ES-I3 (cell line): ENCODE measurements around the gene ALS2.
"Not testable (repeated sequence)": the region's sequence is repeated elsewhere in the genome, so short reads cannot be mapped to it uniquely, and the experiment has no call there.

Experiments
- H3K36me3 ChIP-seq: 2 replicates; pipeline ENCODE4 v1.6.1; 2013; ENCODE audit warnings: mild to moderate bottlenecking, low read length, control low read depth, moderate library complexity; ENCODE audit not compliant: insufficient read depth
- H3K4me1 ChIP-seq: 2 replicates; pipeline ENCODE4 v1.6.1; 2013; ENCODE audit warnings: mild to moderate bottlenecking, control low read depth, low read length; ENCODE audit not compliant: insufficient read depth
- H3K9ac ChIP-seq: 2 replicates; pipeline ENCODE4 v1.6.1; 2013; ENCODE audit warnings: low read depth, mild to moderate bottlenecking, low read length, moderate library complexity
- H3K9me3 ChIP-seq: 2 replicates; pipeline ENCODE4 v1.6.1; 2013; ENCODE audit warnings: mild to moderate bottlenecking, low read length, moderate library complexity; ENCODE audit not compliant: control insufficient read depth, insufficient read depth

The ALS2 gene

DNA sequence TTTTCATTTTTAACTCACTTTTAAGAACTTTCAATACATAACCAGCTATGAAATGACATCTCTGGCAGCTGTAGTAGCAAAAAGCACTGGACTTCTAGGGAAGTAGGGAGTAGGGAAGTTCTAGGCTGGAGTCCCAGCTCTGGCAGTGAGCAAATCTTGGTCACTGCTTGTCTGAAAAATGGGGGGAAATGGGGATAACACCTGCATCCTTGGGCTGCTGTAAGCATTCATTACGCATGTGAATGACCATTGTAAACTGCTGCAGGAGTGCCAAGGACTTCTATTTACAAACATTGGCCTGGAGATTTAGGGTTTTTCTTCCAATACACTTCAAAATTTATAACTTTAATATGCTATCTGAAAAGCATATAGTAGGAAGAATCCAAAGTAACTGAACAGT, 81.3 kb downstream of the ALS2 start:
- Histone ChIP-seq H3K9me3 (no peaks in the 10 kb centered on the region), H3K36me3 (peaks cover 5% of the 10 kb centered on the region; the same call in 1 of the 2 replicates), H3K4me1 (peaks cover 21% of the 10 kb centered on the region), H3K9ac (no peak overlapping the region)

- Histone ChIP-seq H3K9me3 (no peaks in the 10 kb centered on the region), H3K36me3 (no peaks in the 10 kb centered on the region), H3K9ac (no peak within 1 kb of the TSS), H3K4me1 (peaks cover 21% of the 10 kb centered on the region)
These were observed 82.0 kb downstream of the ALS2 start, which contains the start of gene MPP4 for GRCh38 chr2:201698588-201699226. Gene MPP4 (minus strand): TSS chr2:201698644. CDS start chr2:201693954, 4,690 bp downstream.

DNA sequence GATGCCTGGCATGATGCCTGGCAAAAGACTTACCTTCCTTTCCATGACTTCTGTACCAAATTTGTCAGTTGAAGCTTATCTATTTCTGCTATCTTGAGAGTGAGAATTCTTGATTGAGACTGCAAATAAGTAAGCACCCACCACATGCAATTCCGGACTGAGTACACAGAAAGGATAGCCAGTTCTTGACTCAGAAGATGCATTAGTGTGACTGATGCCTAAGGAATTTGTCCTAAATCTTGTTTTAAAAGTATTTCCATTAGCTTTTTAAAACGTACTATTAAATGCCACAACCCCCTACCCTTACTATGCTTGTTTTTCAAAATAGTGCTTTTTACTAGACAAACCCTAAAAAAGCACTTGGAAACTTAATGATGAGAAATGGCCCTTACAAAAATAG, 82.8 kb downstream of the ALS2 start:
- H3K4me1 ChIP-seq = peaks cover 21% of the 10 kb centered on the region
- no peaks in the 10 kb centered on the region for H3K36me3 ChIP-seq
- H3K9ac ChIP-seq = no peak overlapping the region
- no peaks in the 10 kb centered on the region for H3K9me3 ChIP-seq

- Histone ChIP-seq H3K9ac (no peak overlapping the region), H3K4me1 (peaks cover 21% of the 10 kb centered on the region), H3K9me3 (no peaks in the 10 kb centered on the region), H3K36me3 (no peaks in the 10 kb centered on the region)
These were observed 84.5 kb downstream of the ALS2 start for GRCh38 chr2:201696151-201696659.

DNA sequence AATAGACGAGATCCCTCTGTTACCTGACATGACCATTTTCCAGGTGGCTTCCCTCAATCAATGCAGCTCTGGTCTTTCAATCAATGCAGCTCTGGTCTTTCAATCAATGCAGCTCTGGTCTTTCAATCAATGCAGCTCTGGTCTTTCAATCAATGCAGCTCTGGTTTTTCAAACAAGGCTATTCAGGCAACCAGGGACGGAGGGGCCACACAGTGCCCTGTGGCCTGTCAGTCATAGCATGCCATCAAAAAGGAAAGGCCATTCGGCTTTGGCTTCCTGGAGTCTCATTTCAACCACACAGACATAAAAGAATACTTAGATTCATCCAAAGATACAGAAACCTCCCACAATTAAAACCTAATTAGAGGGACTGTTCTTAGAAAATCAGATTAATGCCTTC, 95.6 kb downstream of the ALS2 start:
- Histone ChIP-seq H3K36me3 (no peaks in the 10 kb centered on the region), H3K9ac (no peak overlapping the region), H3K4me1 (no peaks in the 10 kb centered on the region), H3K9me3 (no peaks in the 10 kb centered on the region)

- no peaks in the 10 kb centered on the region for H3K36me3 ChIP-seq
- no peaks in the 10 kb centered on the region for H3K9me3 ChIP-seq
- no peak overlapping the region for H3K9ac ChIP-seq
- no peaks in the 10 kb centered on the region for H3K4me1 ChIP-seq
These were observed 100.0 kb downstream of the ALS2 start for GRCh38 chr2:201680743-201681142.

DNA sequence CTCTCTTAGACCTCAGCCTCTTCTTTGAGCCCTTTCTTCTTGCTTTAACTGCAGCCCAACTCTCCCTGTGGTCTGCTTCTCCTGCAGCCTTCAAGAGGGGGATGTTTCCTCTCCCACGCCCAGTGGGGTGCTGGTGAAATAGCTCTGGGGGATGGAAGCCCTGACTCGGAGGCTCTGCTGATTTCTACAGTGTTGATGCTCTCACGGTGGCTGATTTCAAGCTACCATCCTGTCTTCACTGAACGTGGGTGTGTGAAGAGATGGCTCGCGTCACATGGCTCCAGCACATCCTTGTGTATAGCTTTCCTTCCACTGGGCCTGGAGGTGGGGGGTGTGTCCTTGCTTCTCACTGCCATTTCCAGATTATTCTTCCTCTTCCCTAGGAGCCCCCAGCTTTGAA, 102.3 kb downstream of the ALS2 start:
- Histone ChIP-seq H3K9ac (no peak overlapping the region), H3K9me3 (no peaks in the 10 kb centered on the region), H3K4me1 (no peaks in the 10 kb centered on the region), H3K36me3 (no peaks in the 10 kb centered on the region)

- Histone ChIP-seq H3K36me3 (no peaks in the 10 kb centered on the region), H3K9ac (no peak overlapping the region), H3K9me3 (no peaks in the 10 kb centered on the region), H3K4me1 (no peaks in the 10 kb centered on the region)
These were observed 105.3 kb downstream of the ALS2 start for GRCh38 chr2:201675454-201675853.

- H3K36me3 ChIP-seq = no peaks in the 10 kb centered on the region
- H3K9ac ChIP-seq = no peak overlapping the region
- H3K4me1 ChIP-seq = no peaks in the 10 kb centered on the region
- H3K9me3 ChIP-seq = no peaks in the 10 kb centered on the region
These were observed 105.9 kb downstream of the ALS2 start for GRCh38 chr2:201674794-201675193.

GRCh38 chr2:201674298-201674697, 106.4 kb downstream of the ALS2 start:
- no peaks in the 10 kb centered on the region for H3K36me3 ChIP-seq
- H3K9me3 ChIP-seq = no peaks in the 10 kb centered on the region
- no peaks in the 10 kb centered on the region for H3K4me1 ChIP-seq
- H3K9ac ChIP-seq = no peak overlapping the region

DNA sequence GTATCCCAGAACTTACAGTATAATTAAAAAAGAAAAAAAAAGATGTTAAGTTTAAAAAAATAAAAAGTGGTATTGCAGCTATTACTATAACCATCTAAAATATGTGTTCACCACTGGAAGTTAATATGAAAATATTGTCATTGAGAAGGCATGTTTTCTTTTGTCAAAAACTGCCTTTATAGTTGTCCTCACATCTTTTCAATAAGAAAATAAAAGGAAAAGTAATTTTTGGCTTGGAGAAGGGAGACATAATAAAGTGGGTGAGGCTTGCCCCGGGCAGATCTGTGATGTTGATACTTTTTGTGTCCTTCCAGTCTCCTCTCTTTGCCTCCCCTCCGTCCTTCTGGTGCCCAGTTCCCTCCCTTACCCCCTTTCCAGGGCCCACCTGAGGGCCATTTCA, 107.2 kb downstream of the ALS2 start:
- Histone ChIP-seq H3K36me3 (no peaks in the 10 kb centered on the region), H3K4me1 (no peaks in the 10 kb centered on the region), H3K9me3 (no peaks in the 10 kb centered on the region), H3K9ac (no peak overlapping the region)

DNA sequence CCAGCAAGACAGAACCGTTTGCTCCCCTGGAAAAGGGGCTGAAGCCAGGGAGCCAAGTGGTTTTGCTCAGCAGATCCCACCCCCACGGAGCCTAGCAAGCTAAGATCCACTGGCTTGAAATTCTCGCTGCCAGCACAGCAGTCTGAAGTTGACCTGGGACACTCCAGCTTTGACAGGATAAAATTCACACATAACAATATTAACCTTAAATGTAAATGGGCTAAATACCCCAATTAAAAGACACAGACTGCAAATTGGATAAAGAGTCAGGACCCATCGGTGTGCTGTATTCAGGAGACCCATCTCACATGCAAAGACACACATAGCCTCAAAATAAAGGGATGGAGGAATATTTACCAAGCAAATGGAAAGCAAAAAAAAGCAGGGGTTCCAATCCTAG, 109.5 kb downstream of the ALS2 start:
- H3K9me3 ChIP-seq, H3K36me3 ChIP-seq, H3K9ac ChIP-seq, H3K4me1 ChIP-seq: not testable (repeated sequence)

GRCh38 chr2:201669865-201670264, 110.9 kb downstream of the ALS2 start:
- no peak overlapping the region for H3K9ac ChIP-seq
- no peaks in the 10 kb centered on the region for H3K9me3 ChIP-seq
- H3K4me1 ChIP-seq = no peaks in the 10 kb centered on the region
- H3K36me3 ChIP-seq = no peaks in the 10 kb centered on the region

DNA sequence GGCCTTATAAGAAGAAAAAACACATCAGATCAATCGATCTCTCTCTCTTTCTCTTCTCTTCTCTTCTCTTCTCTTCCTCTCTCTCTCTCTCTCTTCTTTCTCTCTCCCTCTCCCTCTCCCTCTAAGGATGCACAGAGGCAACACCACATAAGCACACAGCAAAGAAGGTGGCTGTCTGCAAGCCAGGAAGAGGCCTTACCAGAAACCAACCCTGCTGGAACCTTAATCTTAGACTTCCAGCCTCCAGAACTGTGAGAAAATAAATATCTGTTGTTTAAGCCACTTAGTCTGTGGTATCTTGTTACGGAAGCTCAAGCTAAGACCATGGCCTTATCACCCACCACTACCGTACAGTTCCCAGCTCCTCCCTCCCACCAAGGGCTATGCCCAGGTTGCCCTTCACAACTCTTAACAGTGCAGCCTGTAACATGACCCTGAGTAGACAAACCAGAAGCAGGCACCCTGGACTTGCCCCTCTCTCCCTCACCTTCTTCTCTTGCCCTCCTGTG, 112.3 kb downstream of the ALS2 start:
- H3K36me3 ChIP-seq = no peaks in the 10 kb centered on the region
- no peaks in the 10 kb centered on the region for H3K4me1 ChIP-seq
- no peak overlapping the region for H3K9ac ChIP-seq
- no peaks in the 10 kb centered on the region for H3K9me3 ChIP-seq

- Histone ChIP-seq H3K9me3 (no peaks in the 10 kb centered on the region), H3K36me3 (no peaks in the 10 kb centered on the region), H3K4me1 (peaks cover 3% of the 10 kb centered on the region; the same call in 1 of the 2 replicates), H3K9ac (no peak overlapping the region)
These were observed 116.4 kb downstream of the ALS2 start for GRCh38 chr2:201664334-201664733.
